HEK293 (cell line): ENCODE results near the gene ZNF785.
A peak's percentile ranks its signal among the peaks of the same experiment; 100 is the strongest.

Experiments used
- FEZF1 ChIP-seq: fragments of 450-650 bp; formaldehyde crosslinking; IDR thresholded peaks from 2 replicates; pipeline ENCODE4 v1.5.1; 2016; ENCODE audit warnings: missing biosample characterization, missing genetic modification characterization
- GLIS2 ChIP-seq: fragments of 450-650 bp; formaldehyde crosslinking; IDR thresholded peaks from 2 replicates; pipeline ENCODE4 v1.5.1; 2016; ENCODE audit warnings: missing biosample characterization, missing genetic modification characterization
- OSR2 ChIP-seq: fragments of 450-650 bp; formaldehyde crosslinking; IDR thresholded peaks from 2 replicates; pipeline ENCODE4 v1.5.1; 2016; ENCODE audit warnings: missing biosample characterization, missing genetic modification characterization
- REPIN1 ChIP-seq: fragments of 450-650 bp; formaldehyde crosslinking; IDR thresholded peaks from 2 replicates; pipeline ENCODE4 v1.5.1; 2017; ENCODE audit warnings: missing biosample characterization, missing genetic modification characterization, low read depth
- SP2 ChIP-seq: fragments of 450-650 bp; formaldehyde crosslinking; IDR thresholded peaks from 2 replicates; pipeline ENCODE4 v1.5.1; 2016; ENCODE audit warnings: missing biosample characterization, missing genetic modification characterization
- ZBTB17 ChIP-seq: fragments of 450-650 bp; formaldehyde crosslinking; IDR thresholded peaks from 2 replicates; pipeline ENCODE4 v1.5.1; 2016; ENCODE audit warnings: missing biosample characterization, missing genetic modification characterization
- ZBTB48 ChIP-seq: fragments of 450-650 bp; formaldehyde crosslinking; IDR thresholded peaks from 2 replicates; pipeline ENCODE4 v1.5.1; 2016; ENCODE audit warnings: missing biosample characterization, missing genetic modification characterization
- ZBTB7A ChIP-seq: fragments of 450-650 bp; formaldehyde crosslinking; IDR thresholded peaks from 2 replicates; pipeline ENCODE4 v1.5.1; 2016; ENCODE audit warnings: low read depth, missing biosample characterization, missing genetic modification characterization
- ZEB2 ChIP-seq: fragments of 450-650 bp; formaldehyde crosslinking; IDR thresholded peaks from 2 replicates; pipeline ENCODE4 v1.5.1; 2016; ENCODE audit warnings: missing biosample characterization, missing genetic modification characterization
- ZFHX2 ChIP-seq: fragments of 450-650 bp; formaldehyde crosslinking; conservative IDR thresholded peaks from 2 replicates; pipeline ENCODE4 v1.5.1; 2016; ENCODE audit warnings: missing biosample characterization, missing genetic modification characterization
- ZIC2 ChIP-seq: fragments of 450-650 bp; formaldehyde crosslinking; IDR thresholded peaks from 2 replicates; pipeline ENCODE4 v1.5.1; 2016; ENCODE audit warnings: missing biosample characterization, missing genetic modification characterization
- ZNF114 ChIP-seq: fragments of 450-650 bp; formaldehyde crosslinking; IDR thresholded peaks from 2 replicates; pipeline ENCODE4 v1.5.0; 2017; ENCODE audit warnings: missing biosample characterization, missing genetic modification characterization
- ZNF157 ChIP-seq: fragments of 450-650 bp; formaldehyde crosslinking; IDR thresholded peaks from 2 replicates; pipeline ENCODE4 v1.5.1; 2016; ENCODE audit warnings: missing biosample characterization, missing genetic modification characterization
- ZNF24 ChIP-seq: fragments of 450-650 bp; formaldehyde crosslinking; IDR thresholded peaks from 2 replicates; pipeline ENCODE4 v1.5.1; 2016; ENCODE audit warnings: missing biosample characterization, missing genetic modification characterization
- ZNF366 ChIP-seq: fragments of 450-650 bp; formaldehyde crosslinking; conservative IDR thresholded peaks from 2 replicates; pipeline ENCODE4 v1.5.1; 2016; ENCODE audit warnings: missing biosample characterization, missing genetic modification characterization
- ZNF530 ChIP-seq: fragments of 450-650 bp; formaldehyde crosslinking; IDR thresholded peaks from 2 replicates; pipeline ENCODE4 v1.5.1; 2016; ENCODE audit warnings: low read depth, missing biosample characterization, missing genetic modification characterization
- ZNF629 ChIP-seq: fragments of 450-650 bp; formaldehyde crosslinking; IDR thresholded peaks from 2 replicates; pipeline ENCODE4 v1.5.1; 2017; ENCODE audit warnings: missing biosample characterization, missing genetic modification characterization
- ZNF660 ChIP-seq: fragments of 450-650 bp; IDR thresholded peaks from 2 replicates; pipeline ENCODE4 v1.5.1; 2018; ENCODE audit warnings: missing biosample characterization, mild to moderate bottlenecking, missing genetic modification characterization
- ZNF747 ChIP-seq: fragments of 450-650 bp; formaldehyde crosslinking; IDR thresholded peaks from 2 replicates; pipeline ENCODE4 v1.5.1; 2016; ENCODE audit warnings: missing biosample characterization, missing genetic modification characterization
- TF ChIP-seq, protein P1 (sequence below): fragments of 450-650 bp; formaldehyde crosslinking; IDR thresholded peaks from 2 replicates; pipeline ENCODE4 v1.5.1; 2016; ENCODE audit warnings: missing biosample characterization, missing genetic modification characterization
- TF ChIP-seq, protein P2 (sequence below): fragments of 450-650 bp; formaldehyde crosslinking; IDR thresholded peaks from 2 replicates; pipeline ENCODE4 v1.5.1; 2016; ENCODE audit warnings: missing biosample characterization, missing genetic modification characterization
- TF ChIP-seq, protein P3 (sequence below): fragments of 450-650 bp; formaldehyde crosslinking; IDR thresholded peaks from 2 replicates; pipeline ENCODE4 v1.5.1; 2016; ENCODE audit warnings: missing biosample characterization, missing genetic modification characterization
- TF ChIP-seq, protein P4 (sequence below): fragments of 450-650 bp; formaldehyde crosslinking; IDR thresholded peaks from 2 replicates; pipeline ENCODE4 v1.5.1; 2016; ENCODE audit warnings: missing biosample characterization, missing genetic modification characterization
- TF ChIP-seq, protein P5 (sequence below): fragments of 450-650 bp; formaldehyde crosslinking; optimal IDR thresholded peaks from 2 replicates; pipeline ENCODE3; 2016; ENCODE audit warnings: missing biosample characterization, mild to moderate bottlenecking, missing genetic modification characterization
- TF ChIP-seq, protein P6 (sequence below): fragments of 450-650 bp; formaldehyde crosslinking; IDR thresholded peaks from 2 replicates; pipeline ENCODE4 v1.5.1; 2017; ENCODE audit warnings: missing biosample characterization, mild to moderate bottlenecking, missing genetic modification characterization, moderate library complexity
- TF ChIP-seq, protein P7 (sequence below): fragments of 450-650 bp; formaldehyde crosslinking; IDR thresholded peaks from 2 replicates; pipeline ENCODE4 v1.5.1; 2017; ENCODE audit warnings: missing biosample characterization, missing genetic modification characterization
- TF ChIP-seq, protein P8 (sequence below): fragments of 450-650 bp; formaldehyde crosslinking; IDR thresholded peaks from 2 replicates; pipeline ENCODE4 v1.5.1; 2016; ENCODE audit warnings: missing biosample characterization, missing genetic modification characterization

ZNF785 gene

DNA sequence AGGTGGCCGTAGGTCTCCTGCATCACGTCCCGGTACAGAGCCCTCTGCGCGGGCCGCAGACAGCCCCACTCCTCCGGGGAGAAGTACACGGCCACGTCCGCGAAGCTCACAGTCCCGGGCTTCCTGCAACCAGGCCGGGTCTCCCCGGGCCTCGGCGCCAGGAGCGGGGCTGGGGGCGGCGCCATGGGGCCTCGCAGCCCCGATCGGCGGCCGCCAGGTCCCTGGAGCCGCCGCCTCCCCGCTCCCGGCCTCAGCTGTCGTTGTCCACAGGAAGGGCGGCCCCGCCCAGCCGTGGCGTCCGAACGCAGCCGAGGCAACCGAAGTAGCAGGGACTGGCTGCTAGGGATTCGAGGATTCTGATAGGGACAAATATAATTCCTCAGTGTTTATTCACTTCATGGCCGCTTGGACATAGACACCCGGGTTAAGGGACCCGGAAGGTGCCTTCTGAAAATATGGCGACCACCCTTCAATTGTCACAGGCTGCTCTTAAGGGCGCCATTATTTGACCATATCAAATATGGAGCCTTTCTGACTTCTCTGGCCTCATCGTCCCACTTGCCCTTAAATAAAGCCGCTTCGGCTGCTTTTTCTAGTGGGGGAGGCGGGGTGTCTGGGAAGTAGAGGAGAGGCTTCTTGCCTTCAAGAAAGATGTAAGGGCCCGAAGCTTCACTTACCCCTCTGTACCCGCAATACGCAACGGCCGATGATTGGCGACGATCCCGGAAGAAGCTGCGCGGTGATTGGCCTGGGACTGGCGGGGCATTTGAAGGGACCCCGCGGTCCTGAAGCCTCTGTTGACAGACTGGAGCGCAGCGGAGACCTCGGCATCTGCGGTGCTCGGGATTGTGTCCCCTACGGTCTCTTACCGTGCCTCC lies 13.8 kb downstream of the ZNF785 start, which contains the start of gene ZNF688 (continued):
- TF ChIP-seq, protein P1, sequence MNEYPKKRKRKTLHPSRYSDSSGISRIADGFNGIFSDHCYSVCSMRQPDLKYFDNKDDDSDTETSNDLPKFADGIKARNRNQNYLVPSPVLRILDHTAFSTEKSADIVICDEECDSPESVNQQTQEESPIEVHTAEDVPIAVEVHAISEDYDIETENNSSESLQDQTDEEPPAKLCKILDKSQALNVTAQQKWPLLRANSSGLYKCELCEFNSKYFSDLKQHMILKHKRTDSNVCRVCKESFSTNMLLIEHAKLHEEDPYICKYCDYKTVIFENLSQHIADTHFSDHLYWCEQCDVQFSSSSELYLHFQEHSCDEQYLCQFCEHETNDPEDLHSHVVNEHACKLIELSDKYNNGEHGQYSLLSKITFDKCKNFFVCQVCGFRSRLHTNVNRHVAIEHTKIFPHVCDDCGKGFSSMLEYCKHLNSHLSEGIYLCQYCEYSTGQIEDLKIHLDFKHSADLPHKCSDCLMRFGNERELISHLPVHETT, result peak; percentile 65
- TF ChIP-seq, protein P2, sequence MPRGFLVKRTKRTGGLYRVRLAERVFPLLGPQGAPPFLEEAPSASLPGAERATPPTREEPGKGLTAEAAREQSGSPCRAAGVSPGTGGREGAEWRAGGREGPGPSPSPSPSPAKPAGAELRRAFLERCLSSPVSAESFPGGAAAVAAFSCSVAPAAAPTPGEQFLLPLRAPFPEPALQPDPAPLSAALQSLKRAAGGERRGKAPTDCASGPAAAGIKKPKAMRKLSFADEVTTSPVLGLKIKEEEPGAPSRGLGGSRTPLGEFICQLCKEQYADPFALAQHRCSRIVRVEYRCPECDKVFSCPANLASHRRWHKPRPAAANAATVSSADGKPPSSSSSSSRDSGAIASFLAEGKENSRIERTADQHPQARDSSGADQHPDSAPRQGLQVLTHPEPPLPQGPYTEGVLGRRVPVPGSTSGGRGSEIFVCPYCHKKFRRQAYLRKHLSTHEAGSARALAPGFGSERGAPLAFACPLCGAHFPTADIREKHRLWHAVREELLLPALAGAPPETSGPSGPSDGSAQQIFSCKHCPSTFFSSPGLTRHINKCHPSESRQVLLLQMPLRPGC, result peak; percentile 37; the same call in 1 of the 2 replicates
- TF ChIP-seq ZIC2 (tag by site-specific recombination) (peak; percentile 74), ZNF747 (no peak), ZBTB17 (tag by site-specific recombination) (peak; percentile 97), ZNF629 (tag by site-specific recombination) (peak; percentile 75), ZEB2 (peak; percentile 76), FEZF1 (tag by site-specific recombination) (peak; percentile 47), ZNF366 (tag by site-specific recombination) (0 out of 2 replicates have a peak, but pooled peaks have one; percentile 48), ZNF114 (tag by site-specific recombination) (no peak), OSR2 (tag by site-specific recombination) (no peak), ZBTB7A (no peak; the same call in 1 of the 2 replicates), GLIS2 (tag by site-specific recombination) (peak; percentile 33; the same call in 1 of the 2 replicates), ZBTB48 (tag by site-specific recombination) (peak; percentile 98), ZNF530 (tag by site-specific recombination) (no peak), SP2 (tag by site-specific recombination) (peak; percentile 97), ZNF24 (peak; percentile 81), ZNF660 (tag by site-specific recombination) (peak; percentile 85), ZNF157 (no peak), ZFHX2 (tag by site-specific recombination) (peak; percentile 66), REPIN1 (tag by site-specific recombination) (no peak)
- TF ChIP-seq, protein P3, sequence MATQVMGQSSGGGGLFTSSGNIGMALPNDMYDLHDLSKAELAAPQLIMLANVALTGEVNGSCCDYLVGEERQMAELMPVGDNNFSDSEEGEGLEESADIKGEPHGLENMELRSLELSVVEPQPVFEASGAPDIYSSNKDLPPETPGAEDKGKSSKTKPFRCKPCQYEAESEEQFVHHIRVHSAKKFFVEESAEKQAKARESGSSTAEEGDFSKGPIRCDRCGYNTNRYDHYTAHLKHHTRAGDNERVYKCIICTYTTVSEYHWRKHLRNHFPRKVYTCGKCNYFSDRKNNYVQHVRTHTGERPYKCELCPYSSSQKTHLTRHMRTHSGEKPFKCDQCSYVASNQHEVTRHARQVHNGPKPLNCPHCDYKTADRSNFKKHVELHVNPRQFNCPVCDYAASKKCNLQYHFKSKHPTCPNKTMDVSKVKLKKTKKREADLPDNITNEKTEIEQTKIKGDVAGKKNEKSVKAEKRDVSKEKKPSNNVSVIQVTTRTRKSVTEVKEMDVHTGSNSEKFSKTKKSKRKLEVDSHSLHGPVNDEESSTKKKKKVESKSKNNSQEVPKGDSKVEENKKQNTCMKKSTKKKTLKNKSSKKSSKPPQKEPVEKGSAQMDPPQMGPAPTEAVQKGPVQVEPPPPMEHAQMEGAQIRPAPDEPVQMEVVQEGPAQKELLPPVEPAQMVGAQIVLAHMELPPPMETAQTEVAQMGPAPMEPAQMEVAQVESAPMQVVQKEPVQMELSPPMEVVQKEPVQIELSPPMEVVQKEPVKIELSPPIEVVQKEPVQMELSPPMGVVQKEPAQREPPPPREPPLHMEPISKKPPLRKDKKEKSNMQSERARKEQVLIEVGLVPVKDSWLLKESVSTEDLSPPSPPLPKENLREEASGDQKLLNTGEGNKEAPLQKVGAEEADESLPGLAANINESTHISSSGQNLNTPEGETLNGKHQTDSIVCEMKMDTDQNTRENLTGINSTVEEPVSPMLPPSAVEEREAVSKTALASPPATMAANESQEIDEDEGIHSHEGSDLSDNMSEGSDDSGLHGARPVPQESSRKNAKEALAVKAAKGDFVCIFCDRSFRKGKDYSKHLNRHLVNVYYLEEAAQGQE (tag by site-specific recombination), result peak; percentile 18; the same call in 1 of the 2 replicates
- TF ChIP-seq, protein P4, sequence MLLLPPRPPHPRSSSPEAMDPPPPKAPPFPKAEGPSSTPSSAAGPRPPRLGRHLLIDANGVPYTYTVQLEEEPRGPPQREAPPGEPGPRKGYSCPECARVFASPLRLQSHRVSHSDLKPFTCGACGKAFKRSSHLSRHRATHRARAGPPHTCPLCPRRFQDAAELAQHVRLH (tag by site-specific recombination), result peak; percentile 100
- TF ChIP-seq, protein P5, sequence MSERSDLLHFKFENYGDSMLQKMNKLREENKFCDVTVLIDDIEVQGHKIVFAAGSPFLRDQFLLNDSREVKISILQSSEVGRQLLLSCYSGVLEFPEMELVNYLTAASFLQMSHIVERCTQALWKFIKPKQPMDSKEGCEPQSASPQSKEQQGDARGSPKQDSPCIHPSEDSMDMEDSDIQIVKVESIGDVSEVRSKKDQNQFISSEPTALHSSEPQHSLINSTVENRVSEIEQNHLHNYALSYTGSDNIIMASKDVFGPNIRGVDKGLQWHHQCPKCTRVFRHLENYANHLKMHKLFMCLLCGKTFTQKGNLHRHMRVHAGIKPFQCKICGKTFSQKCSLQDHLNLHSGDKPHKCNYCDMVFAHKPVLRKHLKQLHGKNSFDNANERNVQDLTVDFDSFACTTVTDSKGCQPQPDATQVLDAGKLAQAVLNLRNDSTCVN, result peak; percentile 69
- TF ChIP-seq, protein P6, sequence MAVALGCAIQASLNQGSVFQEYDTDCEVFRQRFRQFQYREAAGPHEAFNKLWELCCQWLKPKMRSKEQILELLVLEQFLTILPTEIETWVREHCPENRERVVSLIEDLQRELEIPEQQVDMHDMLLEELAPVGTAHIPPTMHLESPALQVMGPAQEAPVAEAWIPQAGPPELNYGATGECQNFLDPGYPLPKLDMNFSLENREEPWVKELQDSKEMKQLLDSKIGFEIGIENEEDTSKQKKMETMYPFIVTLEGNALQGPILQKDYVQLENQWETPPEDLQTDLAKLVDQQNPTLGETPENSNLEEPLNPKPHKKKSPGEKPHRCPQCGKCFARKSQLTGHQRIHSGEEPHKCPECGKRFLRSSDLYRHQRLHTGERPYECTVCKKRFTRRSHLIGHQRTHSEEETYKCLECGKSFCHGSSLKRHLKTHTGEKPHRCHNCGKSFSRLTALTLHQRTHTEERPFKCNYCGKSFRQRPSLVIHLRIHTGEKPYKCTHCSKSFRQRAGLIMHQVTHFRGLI, result 0 out of 2 replicates have a peak, but pooled peaks have one; percentile 42
- TF ChIP-seq, protein P7, sequence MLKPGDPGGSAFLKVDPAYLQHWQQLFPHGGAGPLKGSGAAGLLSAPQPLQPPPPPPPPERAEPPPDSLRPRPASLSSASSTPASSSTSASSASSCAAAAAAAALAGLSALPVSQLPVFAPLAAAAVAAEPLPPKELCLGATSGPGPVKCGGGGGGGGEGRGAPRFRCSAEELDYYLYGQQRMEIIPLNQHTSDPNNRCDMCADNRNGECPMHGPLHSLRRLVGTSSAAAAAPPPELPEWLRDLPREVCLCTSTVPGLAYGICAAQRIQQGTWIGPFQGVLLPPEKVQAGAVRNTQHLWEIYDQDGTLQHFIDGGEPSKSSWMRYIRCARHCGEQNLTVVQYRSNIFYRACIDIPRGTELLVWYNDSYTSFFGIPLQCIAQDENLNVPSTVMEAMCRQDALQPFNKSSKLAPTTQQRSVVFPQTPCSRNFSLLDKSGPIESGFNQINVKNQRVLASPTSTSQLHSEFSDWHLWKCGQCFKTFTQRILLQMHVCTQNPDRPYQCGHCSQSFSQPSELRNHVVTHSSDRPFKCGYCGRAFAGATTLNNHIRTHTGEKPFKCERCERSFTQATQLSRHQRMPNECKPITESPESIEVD (tag by site-specific recombination), result no peak
- TF ChIP-seq, protein P8, sequence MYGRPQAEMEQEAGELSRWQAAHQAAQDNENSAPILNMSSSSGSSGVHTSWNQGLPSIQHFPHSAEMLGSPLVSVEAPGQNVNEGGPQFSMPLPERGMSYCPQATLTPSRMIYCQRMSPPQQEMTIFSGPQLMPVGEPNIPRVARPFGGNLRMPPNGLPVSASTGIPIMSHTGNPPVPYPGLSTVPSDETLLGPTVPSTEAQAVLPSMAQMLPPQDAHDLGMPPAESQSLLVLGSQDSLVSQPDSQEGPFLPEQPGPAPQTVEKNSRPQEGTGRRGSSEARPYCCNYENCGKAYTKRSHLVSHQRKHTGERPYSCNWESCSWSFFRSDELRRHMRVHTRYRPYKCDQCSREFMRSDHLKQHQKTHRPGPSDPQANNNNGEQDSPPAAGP (tag by site-specific recombination), result peak; percentile 37; the same call in 1 of the 2 replicates
